Measurements from ENCODE around the gene HS3ST6.

DNA sequence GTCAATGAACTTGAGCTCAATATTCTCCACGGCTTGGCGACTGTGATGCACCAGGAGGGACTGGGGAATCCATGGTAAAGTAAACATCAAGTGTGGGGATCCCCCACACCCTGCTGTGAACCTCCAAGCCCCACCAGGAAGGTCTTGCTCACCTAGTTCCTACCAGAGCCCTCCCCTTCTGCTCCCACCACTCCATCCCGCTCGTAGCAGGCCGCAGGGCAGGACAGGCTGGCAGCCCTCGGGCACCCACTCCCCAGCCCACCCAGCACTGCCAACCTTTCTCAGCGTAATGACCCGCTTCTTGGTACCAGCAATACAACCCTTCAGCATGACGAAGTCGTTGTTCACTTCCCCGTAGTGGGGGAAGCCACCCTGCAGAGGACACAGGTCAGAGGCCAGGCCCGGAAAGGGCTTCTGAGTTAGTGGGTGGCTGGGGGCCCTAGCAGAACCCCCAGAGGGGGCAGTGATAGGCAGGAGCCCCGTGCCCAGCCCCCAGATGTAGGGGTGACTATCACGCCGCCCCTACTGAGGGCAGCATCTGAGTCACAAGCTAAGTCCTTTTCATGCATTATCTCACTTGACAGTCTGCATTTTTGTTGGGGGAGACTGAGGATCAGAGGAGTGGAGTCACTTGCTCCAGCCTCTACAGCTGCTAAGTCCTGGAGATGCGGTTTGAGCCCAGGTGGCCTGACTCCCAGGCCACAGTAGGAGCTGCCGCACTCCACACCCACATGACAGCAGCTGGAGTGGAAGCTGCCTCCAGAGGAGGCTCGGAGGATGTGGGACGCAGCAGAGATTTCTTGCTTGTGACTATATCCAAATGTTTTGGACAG is 27.6 kb upstream of the HS3ST6 start:
- TF ChIP-seq POLR2AphosphoS5 (IDR thresholded peaks at IDR 0.05; ENCODE audit: low read depth, low read length) (no peak), NRF1 (IDR thresholded peaks at IDR 0.05; ENCODE audit: low read depth, low read length) (no peak)
- TF ChIP-seq, protein P1, sequence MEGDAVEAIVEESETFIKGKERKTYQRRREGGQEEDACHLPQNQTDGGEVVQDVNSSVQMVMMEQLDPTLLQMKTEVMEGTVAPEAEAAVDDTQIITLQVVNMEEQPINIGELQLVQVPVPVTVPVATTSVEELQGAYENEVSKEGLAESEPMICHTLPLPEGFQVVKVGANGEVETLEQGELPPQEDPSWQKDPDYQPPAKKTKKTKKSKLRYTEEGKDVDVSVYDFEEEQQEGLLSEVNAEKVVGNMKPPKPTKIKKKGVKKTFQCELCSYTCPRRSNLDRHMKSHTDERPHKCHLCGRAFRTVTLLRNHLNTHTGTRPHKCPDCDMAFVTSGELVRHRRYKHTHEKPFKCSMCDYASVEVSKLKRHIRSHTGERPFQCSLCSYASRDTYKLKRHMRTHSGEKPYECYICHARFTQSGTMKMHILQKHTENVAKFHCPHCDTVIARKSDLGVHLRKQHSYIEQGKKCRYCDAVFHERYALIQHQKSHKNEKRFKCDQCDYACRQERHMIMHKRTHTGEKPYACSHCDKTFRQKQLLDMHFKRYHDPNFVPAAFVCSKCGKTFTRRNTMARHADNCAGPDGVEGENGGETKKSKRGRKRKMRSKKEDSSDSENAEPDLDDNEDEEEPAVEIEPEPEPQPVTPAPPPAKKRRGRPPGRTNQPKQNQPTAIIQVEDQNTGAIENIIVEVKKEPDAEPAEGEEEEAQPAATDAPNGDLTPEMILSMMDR (IDR thresholded peaks at IDR 0.05), result no peak
- TF ChIP-seq, protein P2, sequence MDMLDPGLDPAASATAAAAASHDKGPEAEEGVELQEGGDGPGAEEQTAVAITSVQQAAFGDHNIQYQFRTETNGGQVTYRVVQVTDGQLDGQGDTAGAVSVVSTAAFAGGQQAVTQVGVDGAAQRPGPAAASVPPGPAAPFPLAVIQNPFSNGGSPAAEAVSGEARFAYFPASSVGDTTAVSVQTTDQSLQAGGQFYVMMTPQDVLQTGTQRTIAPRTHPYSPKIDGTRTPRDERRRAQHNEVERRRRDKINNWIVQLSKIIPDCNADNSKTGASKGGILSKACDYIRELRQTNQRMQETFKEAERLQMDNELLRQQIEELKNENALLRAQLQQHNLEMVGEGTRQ (IDR thresholded peaks at IDR 0.05; ENCODE audit: borderline replicate concordance, low read depth, low read length), result no peak

Measured in SK-N-SH (cell line).